Thyroid gland (tissue), 4 donors: ENCODE data around the gene ZNF467. TPM values are rescaled to one million over a fixed set of nuclear protein-coding genes. Genes with fewer than 3 reads are reported as not detected.

Experiments used
- DNase-seq, 2 donors: peaks; one replicate each; pipeline ENCODE4 v3.0.0-alpha.2; 2019
- H3K27ac ChIP-seq, 3 donors: fragments of 200-600 bp; sonication (generic); 1 replicate in 2 of 3; 2 replicates in 1 of 3; pipeline ENCODE4 v1.5.1; 2016 to 2019; ENCODE audit warnings: mild to moderate bottlenecking in 1 of 3, moderate library complexity in 1 of 3
- H3K27me3 ChIP-seq: fragments of 200-600 bp; sonication (generic); one replicate; pipeline ENCODE4 v1.5.1; 2019
- H3K36me3 ChIP-seq, 2 donors: fragments of 200-600 bp; sonication (generic); one replicate each; pipeline ENCODE4 v1.5.1; 2016 to 2019
- H3K4me1 ChIP-seq, 2 donors: fragments of 200-600 bp; sonication (generic); one replicate each; pipeline ENCODE4 v1.5.1; 2017 to 2019
- H3K4me3 ChIP-seq, 3 donors: fragments of 200-600 bp; sonication (generic); replicated peaks in 1 of 3; 1 replicate in 2 of 3; 2 replicates in 1 of 3; pipeline ENCODE4 v1.5.1; 2016; ENCODE audit warnings: mild to moderate bottlenecking in 1 of 3
- H3K9me3 ChIP-seq: fragments of 200-600 bp; sonication (generic); one replicate; pipeline ENCODE4 v1.5.1; 2017
- POLR2A ChIP-seq, 2 donors: fragments of 450-650 bp; IDR thresholded peaks; one replicate each; pipeline ENCODE4 v1.6.1; 2017; ENCODE audit warnings: antibody characterized with exemption in 2 of 2, mild to moderate bottlenecking in 2 of 2, moderate library complexity in 1 of 2
- WGBS, 2 donors: methylation state at CpG; one replicate each; pipeline ENCODE4 v1.1.5; 2017; 5-methylcytosine and 5-hydroxymethylcytosine counted together
- intact Hi-C: fragments of 100-400 bp; cut with DNase I; formaldehyde crosslinking; loops from one replicate; pipeline ENCODE4 v1.15.1; 2023
- total RNA-seq, 4 donors: library from RNA; depleted of rRNA; stranded (reverse); fragments of >200 nt; gene quantifications; one replicate each; pipeline ENCODE4 v1.2.3, GENCODE V29; 2016
- TF ChIP-seq, protein P1 (sequence below), 6 experiments: fragments of 200-600 bp in 3 of 6; fragments of 450-650 bp in 3 of 6; sonication (generic) in 3 of 6; IDR thresholded peaks; one replicate each; pipeline ENCODE4 v1.5.1; 2016 to 2019; ENCODE audit warnings: antibody characterized with exemption in 6 of 6, mild to moderate bottlenecking in 2 of 6, inconsistent platforms in 1 of 6, moderate library complexity in 1 of 6

The ZNF467 gene
- total RNA-seq, 4 donors from 2014 or later: 11.8 to 18.8 (median 15.5) TPM

- DNase-seq: no peak
- TF ChIP-seq, protein P1, sequence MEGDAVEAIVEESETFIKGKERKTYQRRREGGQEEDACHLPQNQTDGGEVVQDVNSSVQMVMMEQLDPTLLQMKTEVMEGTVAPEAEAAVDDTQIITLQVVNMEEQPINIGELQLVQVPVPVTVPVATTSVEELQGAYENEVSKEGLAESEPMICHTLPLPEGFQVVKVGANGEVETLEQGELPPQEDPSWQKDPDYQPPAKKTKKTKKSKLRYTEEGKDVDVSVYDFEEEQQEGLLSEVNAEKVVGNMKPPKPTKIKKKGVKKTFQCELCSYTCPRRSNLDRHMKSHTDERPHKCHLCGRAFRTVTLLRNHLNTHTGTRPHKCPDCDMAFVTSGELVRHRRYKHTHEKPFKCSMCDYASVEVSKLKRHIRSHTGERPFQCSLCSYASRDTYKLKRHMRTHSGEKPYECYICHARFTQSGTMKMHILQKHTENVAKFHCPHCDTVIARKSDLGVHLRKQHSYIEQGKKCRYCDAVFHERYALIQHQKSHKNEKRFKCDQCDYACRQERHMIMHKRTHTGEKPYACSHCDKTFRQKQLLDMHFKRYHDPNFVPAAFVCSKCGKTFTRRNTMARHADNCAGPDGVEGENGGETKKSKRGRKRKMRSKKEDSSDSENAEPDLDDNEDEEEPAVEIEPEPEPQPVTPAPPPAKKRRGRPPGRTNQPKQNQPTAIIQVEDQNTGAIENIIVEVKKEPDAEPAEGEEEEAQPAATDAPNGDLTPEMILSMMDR (IDR thresholded peaks at IDR 0.05): no peak
Measured at GRCh38 chr7:149790754-149791360, 17.5 kb upstream of the ZNF467 start.

GRCh38 chr7:149790146-149790548 lies 16.8 kb upstream of the ZNF467 start:
- Histone ChIP-seq H3K4me3 (no peak overlapping the region), H3K36me3 (no peaks in the 10 kb centered on the region), H3K9me3 (no peaks in the 10 kb centered on the region), H3K27me3 (peaks cover 6% of the 10 kb centered on the region), H3K27ac (no peak overlapping the region), H3K4me1 (peaks cover 0 to 13% of the 10 kb centered on the region in 2 donors)
- 9 to 14% methylated on average over 9 to 13 of the region's 56 CpGs for WGBS, 2 donors
- DNase-seq: peak; percentile 28 to 30
- intact Hi-C loops: no loop called here
- no peak for TF ChIP-seq POLR2A (IDR thresholded peaks at IDR 0.05)
- TF ChIP-seq, protein P1 (IDR thresholded peaks at IDR 0.05): peak in 4 of 6 experiments; percentile 8 to 45 (median 34)

More at GRCh38 chr7:149790754-149791360, 17.5 kb upstream of the ZNF467 start:
- H3K4me1 ChIP-seq: peaks cover 0 to 13% of the 10 kb centered on the region in 2 donors
- H3K27ac ChIP-seq: no peak overlapping the region
- H3K27me3 ChIP-seq: peaks cover 6% of the 10 kb centered on the region
- no peaks in the 10 kb centered on the region for H3K36me3 ChIP-seq
- intact Hi-C loops: no loop called here
- no peak overlapping the region for H3K4me3 ChIP-seq
- 93 to 95% methylated on average over 9 to 14 of the region's 14 CpGs for WGBS, 2 donors
- H3K9me3 ChIP-seq: no peaks in the 10 kb centered on the region

- Histone ChIP-seq H3K4me3 (no peak overlapping the region), H3K27ac (no peak overlapping the region), H3K4me1 (peaks cover 0 to 13% of the 10 kb centered on the region in 2 donors), H3K9me3 (no peaks in the 10 kb centered on the region), H3K36me3 (no peaks in the 10 kb centered on the region), H3K27me3 (peaks cover 6% of the 10 kb centered on the region)
- intact Hi-C loops: no loop called here
- WGBS, 2 donors: 94% methylated on average over 15 of the region's 19 CpGs; no CpG with 5 or more reads in 1 of the 2 donors
- TF ChIP-seq POLR2A (IDR thresholded peaks at IDR 0.05): no peak
- TF ChIP-seq, protein P1 (IDR thresholded peaks at IDR 0.05): no peak
- DNase-seq: no peak
Measured at GRCh38 chr7:149789101-149789500, 15.7 kb upstream of the ZNF467 start.

- H3K36me3 ChIP-seq: no peaks in the 10 kb centered on the region
- H3K9me3 ChIP-seq: no peaks in the 10 kb centered on the region
- 68% methylated on average over 6 to 11 of the region's 11 CpGs for WGBS, 2 donors
- H3K27me3 ChIP-seq: peaks cover 6% of the 10 kb centered on the region
- TF ChIP-seq, protein P1 (IDR thresholded peaks at IDR 0.05): no peak
- TF ChIP-seq POLR2A (IDR thresholded peaks at IDR 0.05): no peak
- peaks cover 0 to 13% of the 10 kb centered on the region in 2 donors for H3K4me1 ChIP-seq
- no peak overlapping the region for H3K27ac ChIP-seq
- no peak for DNase-seq
- intact Hi-C loops: no loop called here
- H3K4me3 ChIP-seq: no peak overlapping the region
Measured at GRCh38 chr7:149788300-149788851, 15.0 kb upstream of the ZNF467 start.
